ENCODE measurements around the gene ELP4.

DNA sequence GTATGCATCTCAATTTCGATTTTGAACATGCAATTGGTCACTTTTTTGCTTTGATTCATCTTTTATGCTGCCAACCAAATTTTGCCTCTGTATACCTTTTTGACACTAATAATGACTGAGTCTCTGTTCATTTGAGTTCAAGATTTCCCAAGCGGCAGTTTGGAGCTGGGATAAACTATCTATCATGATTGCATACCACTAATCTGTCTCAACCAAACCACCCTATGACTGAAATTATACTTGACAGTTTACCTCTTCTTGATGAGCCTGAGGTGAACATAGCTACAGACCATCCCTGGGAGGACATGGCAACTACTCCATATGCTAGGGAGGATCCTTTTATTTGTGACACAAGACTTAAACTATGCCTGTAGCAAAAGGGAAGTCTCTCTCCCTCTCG, 155.4 kb downstream of the ELP4 start:
- TF ChIP-seq POLR2AphosphoS5 (IDR thresholded peaks at IDR 0.05; ENCODE audit: control insufficient read depth, insufficient read depth, low read depth, low read length) (no peak), SRSF1 (IDR thresholded peaks at IDR 0.05; ENCODE audit: low read depth, low read length) (no peak), POLR2A (conservative IDR thresholded peaks at IDR 0.05) (no peak), ZFP36 (IDR thresholded peaks at IDR 0.05; ENCODE audit: low read depth, low read length, partially characterized antibody) (no peak)
- TF ChIP-seq, protein P1, sequence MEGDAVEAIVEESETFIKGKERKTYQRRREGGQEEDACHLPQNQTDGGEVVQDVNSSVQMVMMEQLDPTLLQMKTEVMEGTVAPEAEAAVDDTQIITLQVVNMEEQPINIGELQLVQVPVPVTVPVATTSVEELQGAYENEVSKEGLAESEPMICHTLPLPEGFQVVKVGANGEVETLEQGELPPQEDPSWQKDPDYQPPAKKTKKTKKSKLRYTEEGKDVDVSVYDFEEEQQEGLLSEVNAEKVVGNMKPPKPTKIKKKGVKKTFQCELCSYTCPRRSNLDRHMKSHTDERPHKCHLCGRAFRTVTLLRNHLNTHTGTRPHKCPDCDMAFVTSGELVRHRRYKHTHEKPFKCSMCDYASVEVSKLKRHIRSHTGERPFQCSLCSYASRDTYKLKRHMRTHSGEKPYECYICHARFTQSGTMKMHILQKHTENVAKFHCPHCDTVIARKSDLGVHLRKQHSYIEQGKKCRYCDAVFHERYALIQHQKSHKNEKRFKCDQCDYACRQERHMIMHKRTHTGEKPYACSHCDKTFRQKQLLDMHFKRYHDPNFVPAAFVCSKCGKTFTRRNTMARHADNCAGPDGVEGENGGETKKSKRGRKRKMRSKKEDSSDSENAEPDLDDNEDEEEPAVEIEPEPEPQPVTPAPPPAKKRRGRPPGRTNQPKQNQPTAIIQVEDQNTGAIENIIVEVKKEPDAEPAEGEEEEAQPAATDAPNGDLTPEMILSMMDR (IDR thresholded peaks at IDR 0.05 in 2 of 3, conservative IDR thresholded peaks at IDR 0.05 in 1 of 3; ENCODE audit: insufficient read depth in 2 of 3, low read depth in 1 of 3, low read length in 3 of 3): no peak

Data from K562 (cell line).